Endothelial cell of hepatic sinusoid (primary cell): ENCODE data around the gene STS.
"Not testable (repeated sequence)": the region's sequence is repeated elsewhere in the genome, so short reads cannot be mapped to it uniquely, and the experiment has no call there.

Experiments
- in situ Hi-C: cut with HindIII; loops from 2 replicates; pipeline ENCODE4 v1.10.0; 2017; ENCODE audit warnings: low sequenced_read_pairs

The STS gene

GRCh38 chrX:7170898-7171297, 23.4 kb downstream of the STS start:
- in situ Hi-C loops = no loop called here

- in situ Hi-C loops = not testable (repeated sequence)
Observed at GRCh38 chrX:7178859-7179258, 31.3 kb downstream of the STS start.

- in situ Hi-C loops = no loop called here
Observed at GRCh38 chrX:7179446-7179845, 31.9 kb downstream of the STS start.

- in situ Hi-C loops = no loop called here
Observed at GRCh38 chrX:7184816-7185215, 37.3 kb downstream of the STS start.

- in situ Hi-C loops = no loop called here
Observed at GRCh38 chrX:7188672-7189071, 41.2 kb downstream of the STS start.

- in situ Hi-C loops = no loop called here
Observed at GRCh38 chrX:7190157-7190556, 42.6 kb downstream of the STS start.

GRCh38 chrX:7191681-7192110, 44.2 kb downstream of the STS start:
- in situ Hi-C loops = no loop called here

- in situ Hi-C loops = no loop called here
Observed at GRCh38 chrX:7192871-7193270, 45.4 kb downstream of the STS start.

- in situ Hi-C loops = no loop called here
Observed at GRCh38 chrX:7194606-7195005, 47.1 kb downstream of the STS start.
